K562 (cell line): ENCODE results near the gene AP4E1.

Source experiments
- BHLHE40 ChIP-seq: IDR thresholded peaks from 2 replicates; pipeline ENCODE4 v1.6.1; 2011; ENCODE audit warnings: low read length, improper control_type of control experiment
- CREM ChIP-seq: IDR thresholded peaks from 2 replicates; pipeline ENCODE4 v1.6.1; 2014; ENCODE audit warnings: antibody characterized with exemption, low read depth
- HNRNPL ChIP-seq: fragments of 200-400 bp; formaldehyde crosslinking; IDR thresholded peaks from 2 replicates; pipeline ENCODE4 v1.6.1; 2017; ENCODE audit warnings: low read depth, mild to moderate bottlenecking, low read length
- TF ChIP-seq, protein P1 (sequence below), 3 experiments: IDR thresholded peaks in 2 of 3; conservative IDR thresholded peaks in 1 of 3; 2 replicates each; pipeline ENCODE4 v1.5.1; 2011 to 2012; ENCODE audit warnings: low read length in 3 of 3, mild to moderate bottlenecking in 3 of 3, control low read depth in 2 of 3, improper control_type of control experiment in 1 of 3, inconsistent platforms in 1 of 3, low read depth in 1 of 3, mixed read lengths in 1 of 3, moderate library complexity in 1 of 3; ENCODE audit not compliant: insufficient read depth in 2 of 3

DNA sequence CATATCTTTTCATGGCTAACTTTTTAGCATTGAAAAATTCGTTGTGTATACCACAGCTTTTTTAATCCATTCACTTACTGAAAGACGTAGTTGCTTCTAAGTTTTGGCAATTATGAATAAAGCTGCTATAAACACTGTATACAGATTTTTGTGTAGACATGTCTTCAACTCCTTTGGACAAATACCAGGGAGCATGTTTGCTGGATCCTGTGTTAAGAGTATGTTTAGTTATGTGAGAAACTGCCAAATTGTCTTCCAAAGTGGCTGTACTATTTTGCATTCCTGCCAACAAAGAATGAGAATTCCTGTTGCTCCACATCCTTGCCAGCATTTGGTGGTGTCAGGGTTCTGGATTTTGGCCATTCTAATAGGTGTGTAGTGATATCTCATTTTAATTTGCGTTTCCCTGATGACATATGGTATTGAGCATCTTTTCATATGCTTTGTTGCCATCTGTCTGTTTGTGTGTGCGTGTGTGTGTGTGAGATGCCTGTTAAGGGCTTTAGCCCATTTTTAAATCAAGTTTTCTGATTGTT is 98.7 kb downstream of the AP4E1 start:
- TF ChIP-seq, protein P1, sequence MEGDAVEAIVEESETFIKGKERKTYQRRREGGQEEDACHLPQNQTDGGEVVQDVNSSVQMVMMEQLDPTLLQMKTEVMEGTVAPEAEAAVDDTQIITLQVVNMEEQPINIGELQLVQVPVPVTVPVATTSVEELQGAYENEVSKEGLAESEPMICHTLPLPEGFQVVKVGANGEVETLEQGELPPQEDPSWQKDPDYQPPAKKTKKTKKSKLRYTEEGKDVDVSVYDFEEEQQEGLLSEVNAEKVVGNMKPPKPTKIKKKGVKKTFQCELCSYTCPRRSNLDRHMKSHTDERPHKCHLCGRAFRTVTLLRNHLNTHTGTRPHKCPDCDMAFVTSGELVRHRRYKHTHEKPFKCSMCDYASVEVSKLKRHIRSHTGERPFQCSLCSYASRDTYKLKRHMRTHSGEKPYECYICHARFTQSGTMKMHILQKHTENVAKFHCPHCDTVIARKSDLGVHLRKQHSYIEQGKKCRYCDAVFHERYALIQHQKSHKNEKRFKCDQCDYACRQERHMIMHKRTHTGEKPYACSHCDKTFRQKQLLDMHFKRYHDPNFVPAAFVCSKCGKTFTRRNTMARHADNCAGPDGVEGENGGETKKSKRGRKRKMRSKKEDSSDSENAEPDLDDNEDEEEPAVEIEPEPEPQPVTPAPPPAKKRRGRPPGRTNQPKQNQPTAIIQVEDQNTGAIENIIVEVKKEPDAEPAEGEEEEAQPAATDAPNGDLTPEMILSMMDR (IDR thresholded peaks at IDR 0.05 in 2 of 3, conservative IDR thresholded peaks at IDR 0.05 in 1 of 3; ENCODE audit: insufficient read depth in 2 of 3, low read depth in 1 of 3, low read length in 3 of 3), result no peak
- TF ChIP-seq CREM, result no peak
- TF ChIP-seq BHLHE40, result no peak
- TF ChIP-seq HNRNPL, result no peak
